ENCODE measurements around the gene MZF1.
A peak's percentile ranks its signal among the peaks of the same experiment; 100 is the strongest.

The MZF1 gene

DNA sequence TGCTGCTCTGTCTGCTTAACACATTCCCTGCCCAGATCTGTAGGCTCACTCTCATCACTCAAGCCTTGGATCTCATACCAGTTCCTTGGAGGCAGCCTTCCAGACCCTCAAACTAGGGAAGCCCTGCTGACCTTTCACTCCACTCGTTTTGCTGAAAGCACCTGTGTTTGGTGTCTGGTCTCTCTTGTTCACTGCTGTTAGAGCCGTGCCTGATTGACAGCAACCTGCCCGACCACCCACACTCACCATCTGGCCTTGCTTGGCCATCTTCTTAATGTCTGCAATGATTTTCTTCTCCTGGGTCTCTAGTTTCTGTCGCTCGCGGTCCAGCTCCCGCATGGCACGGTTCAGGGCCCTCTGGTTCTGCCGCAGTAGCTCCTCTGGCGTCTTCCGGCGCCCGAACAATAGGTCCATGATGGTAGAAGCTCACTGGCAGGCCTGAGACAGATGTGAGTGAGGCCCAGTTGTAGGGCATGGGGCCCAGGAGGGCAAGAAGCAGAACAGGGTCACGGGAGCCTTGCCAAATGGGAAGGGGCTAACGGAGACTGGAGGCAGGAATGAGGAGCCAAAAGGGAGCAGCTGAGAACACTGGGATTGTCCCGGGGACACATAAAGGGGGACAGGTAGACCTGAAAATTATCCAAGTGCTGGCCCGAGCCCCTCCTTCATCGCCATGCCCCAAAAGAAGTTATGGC lies 19.2 kb downstream of the MZF1 start:
- H3K9me3 Mint-ChIP-seq: no peaks in the 10 kb centered on the region
- no peaks in the 10 kb centered on the region for H3K27me3 Mint-ChIP-seq
- H3K27ac Mint-ChIP-seq: peak overlapping the region; percentile 99
- peak overlapping the region; percentile 99 for H3K4me3 Mint-ChIP-seq
- peaks cover 82% of the 10 kb centered on the region for H3K36me3 Mint-ChIP-seq (ENCODE audit: low read depth)
- H3K4me1 Mint-ChIP-seq (ENCODE audit: low read depth): peaks cover 53% of the 10 kb centered on the region

- Mint-ChIP-seq H3K4me1 (ENCODE audit: low read depth) (peaks cover 59% of the 10 kb centered on the region), H3K9me3 (no peaks in the 10 kb centered on the region), H3K27me3 (no peaks in the 10 kb centered on the region), H3K4me3 (peak overlapping the region; percentile 46), H3K27ac (peak overlapping the region; percentile 77), H3K36me3 (ENCODE audit: low read depth) (peaks cover 84% of the 10 kb centered on the region)
Observed at GRCh38 chr19:58552655-58553054, 20.5 kb downstream of the MZF1 start.

- Mint-ChIP-seq H3K4me1 (ENCODE audit: low read depth) (peaks cover 60% of the 10 kb centered on the region), H3K4me3 (no peak overlapping the region)
Observed at GRCh38 chr19:58551577-58552471, 21.3 kb downstream of the MZF1 start.

DNA sequence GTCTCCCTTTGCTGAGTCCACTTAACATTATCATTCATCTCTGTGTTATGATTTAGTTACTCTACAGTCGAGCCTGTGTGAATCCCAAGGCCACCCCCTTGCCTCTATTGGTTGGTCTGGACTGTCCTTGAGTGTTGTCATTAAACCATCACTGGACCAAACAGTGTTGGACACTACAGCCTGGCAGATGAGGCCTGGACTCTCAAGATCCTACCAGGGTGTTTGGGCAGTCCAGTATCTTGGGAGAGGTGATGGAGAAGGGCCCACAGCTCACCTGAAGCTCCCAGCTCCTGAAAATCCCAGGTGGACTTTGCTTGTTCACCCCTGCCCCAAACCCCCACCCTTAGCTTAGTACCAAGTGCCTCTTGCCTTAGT lies 22.0 kb downstream of the MZF1 start:
- no peak overlapping the region for H3K4me3 Mint-ChIP-seq
- H3K4me1 Mint-ChIP-seq (ENCODE audit: low read depth): peaks cover 60% of the 10 kb centered on the region
- peaks cover 84% of the 10 kb centered on the region for H3K36me3 Mint-ChIP-seq (ENCODE audit: low read depth)
- H3K27me3 Mint-ChIP-seq: no peaks in the 10 kb centered on the region
- no peaks in the 10 kb centered on the region for H3K9me3 Mint-ChIP-seq
- peak overlapping the region; percentile 23 for H3K27ac Mint-ChIP-seq

More at GRCh38 chr19:58551577-58552471, 21.3 kb downstream of the MZF1 start:
- Mint-ChIP-seq H3K9me3 (no peaks in the 10 kb centered on the region), H3K27me3 (no peaks in the 10 kb centered on the region), H3K27ac (no peak overlapping the region), H3K36me3 (ENCODE audit: low read depth) (peaks cover 84% of the 10 kb centered on the region)

- peak overlapping the region; percentile 23 for H3K27ac Mint-ChIP-seq
- peaks cover 60% of the 10 kb centered on the region for H3K4me1 Mint-ChIP-seq (ENCODE audit: low read depth)
- peaks cover 84% of the 10 kb centered on the region for H3K36me3 Mint-ChIP-seq (ENCODE audit: low read depth)
Observed at GRCh38 chr19:58550362-58551122, 22.6 kb downstream of the MZF1 start.

GRCh38 chr19:58549664-58550361 lies 23.3 kb downstream of the MZF1 start:
- H3K36me3 Mint-ChIP-seq (ENCODE audit: low read depth): peaks cover 85% of the 10 kb centered on the region
- H3K27ac Mint-ChIP-seq: peak overlapping the region; percentile 29
- peaks cover 54% of the 10 kb centered on the region for H3K4me1 Mint-ChIP-seq (ENCODE audit: low read depth)
- H3K27me3 Mint-ChIP-seq: no peaks in the 10 kb centered on the region
- H3K9me3 Mint-ChIP-seq: no peaks in the 10 kb centered on the region
- no peak overlapping the region for H3K4me3 Mint-ChIP-seq

More at GRCh38 chr19:58550362-58551122, 22.6 kb downstream of the MZF1 start:
- no peaks in the 10 kb centered on the region for H3K27me3 Mint-ChIP-seq
- no peaks in the 10 kb centered on the region for H3K9me3 Mint-ChIP-seq
- no peak overlapping the region for H3K4me3 Mint-ChIP-seq

DNA sequence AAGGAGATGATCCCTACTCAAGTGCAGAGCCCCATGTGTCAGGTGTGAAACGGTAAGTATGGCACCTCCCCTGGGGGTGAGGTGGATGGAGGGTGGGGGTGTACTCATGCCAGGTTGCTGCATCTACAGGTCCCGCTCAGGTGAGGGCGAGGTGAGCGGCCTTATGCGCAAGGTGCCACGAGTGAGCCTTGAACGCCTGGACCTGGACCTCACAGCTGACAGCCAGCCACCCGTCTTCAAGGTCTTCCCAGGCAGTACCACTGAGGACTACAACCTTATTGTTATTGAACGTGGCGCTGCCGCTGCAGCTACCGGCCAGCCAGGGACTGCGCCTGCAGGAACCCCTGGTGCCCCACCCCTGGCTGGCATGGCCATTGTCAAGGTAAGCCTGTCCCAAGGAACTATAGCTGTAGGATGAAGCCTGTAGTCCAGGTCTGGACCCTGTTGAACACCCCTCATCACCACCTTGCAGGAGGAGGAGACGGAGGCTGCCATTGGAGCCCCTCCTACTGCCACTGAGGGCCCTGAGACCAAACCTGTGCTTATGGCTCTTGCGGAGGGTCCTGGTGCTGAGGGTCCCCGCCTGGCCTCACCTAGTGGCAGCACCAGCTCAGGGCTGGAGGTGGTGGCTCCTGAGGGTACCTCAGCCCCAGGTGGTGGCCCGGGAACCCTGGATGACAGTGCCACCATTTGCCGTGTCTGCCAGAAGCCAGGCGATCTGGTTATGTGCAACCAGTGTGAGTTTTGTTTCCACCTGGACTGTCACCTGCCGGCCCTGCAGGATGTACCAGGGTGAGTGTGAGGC lies 24.1 kb downstream of the MZF1 start:
- Mint-ChIP-seq H3K27me3 (no peaks in the 10 kb centered on the region), H3K36me3 (ENCODE audit: low read depth) (peaks cover 79% of the 10 kb centered on the region), H3K4me3 (no peak overlapping the region), H3K4me1 (ENCODE audit: low read depth) (peaks cover 49% of the 10 kb centered on the region), H3K27ac (no peak overlapping the region), H3K9me3 (no peaks in the 10 kb centered on the region)

DNA sequence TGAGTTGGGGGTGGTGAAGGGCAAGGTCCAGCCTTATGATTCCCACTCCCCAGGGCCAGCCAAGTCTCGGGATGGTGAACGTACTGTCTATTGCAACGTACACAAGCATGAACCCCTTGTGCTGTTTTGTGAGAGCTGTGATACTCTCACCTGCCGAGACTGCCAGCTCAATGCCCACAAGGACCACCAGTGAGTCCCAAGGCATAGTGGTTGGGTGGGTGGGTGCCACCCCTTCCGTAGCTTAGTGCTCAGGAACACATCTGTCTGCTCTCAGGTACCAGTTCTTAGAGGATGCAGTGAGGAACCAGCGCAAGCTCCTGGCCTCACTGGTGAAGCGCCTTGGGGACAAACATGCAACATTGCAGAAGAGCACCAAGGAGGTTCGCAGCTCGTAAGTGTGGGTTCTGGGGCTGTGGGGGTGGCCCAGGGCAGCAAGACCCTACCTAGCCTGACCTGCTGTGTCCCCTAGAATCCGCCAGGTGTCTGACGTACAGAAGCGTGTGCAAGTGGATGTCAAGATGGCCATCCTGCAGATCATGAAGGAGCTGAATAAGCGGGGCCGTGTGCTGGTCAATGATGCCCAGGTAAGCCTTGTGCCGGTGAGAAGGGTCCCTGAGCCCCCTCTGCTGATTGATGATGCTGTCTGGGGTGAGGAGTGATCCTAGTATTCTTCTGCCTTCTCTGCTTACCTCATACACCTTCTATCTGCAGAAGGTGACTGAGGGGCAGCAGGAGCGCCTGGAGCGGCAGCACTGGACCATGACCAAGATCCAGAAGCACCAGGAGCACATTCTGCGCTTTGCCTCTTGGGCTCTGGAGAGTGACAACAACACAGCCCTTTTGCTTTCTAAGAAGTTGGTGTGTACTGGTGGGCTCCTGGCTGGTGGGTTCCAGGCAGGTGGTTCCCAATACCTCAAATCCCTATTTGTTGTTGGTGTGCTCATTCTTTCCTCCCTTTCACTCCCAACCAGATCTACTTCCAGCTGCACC lies 25.5 kb downstream of the MZF1 start:
- Mint-ChIP-seq H3K27ac (peak overlapping the region; percentile 94), H3K4me3 (peak overlapping the region; percentile 97)

GRCh38 chr19:58546019-58546530 lies 27.1 kb downstream of the MZF1 start:
- peaks cover 54% of the 10 kb centered on the region for H3K36me3 Mint-ChIP-seq (ENCODE audit: low read depth)
- H3K4me1 Mint-ChIP-seq (ENCODE audit: low read depth): peaks cover 38% of the 10 kb centered on the region
- peak overlapping the region; percentile 94 for H3K27ac Mint-ChIP-seq
- peaks cover 5% of the 10 kb centered on the region for H3K27me3 Mint-ChIP-seq
- H3K9me3 Mint-ChIP-seq: no peaks in the 10 kb centered on the region
- H3K4me3 Mint-ChIP-seq: peak overlapping the region; percentile 97

More for the DNA sequence above, 25.5 kb downstream of the MZF1 start:
- peaks cover 68% of the 10 kb centered on the region for H3K36me3 Mint-ChIP-seq (ENCODE audit: low read depth)
- peaks cover 45% of the 10 kb centered on the region for H3K4me1 Mint-ChIP-seq (ENCODE audit: low read depth)
- H3K27me3 Mint-ChIP-seq: peaks cover 2% of the 10 kb centered on the region
- H3K9me3 Mint-ChIP-seq: no peaks in the 10 kb centered on the region

DNA sequence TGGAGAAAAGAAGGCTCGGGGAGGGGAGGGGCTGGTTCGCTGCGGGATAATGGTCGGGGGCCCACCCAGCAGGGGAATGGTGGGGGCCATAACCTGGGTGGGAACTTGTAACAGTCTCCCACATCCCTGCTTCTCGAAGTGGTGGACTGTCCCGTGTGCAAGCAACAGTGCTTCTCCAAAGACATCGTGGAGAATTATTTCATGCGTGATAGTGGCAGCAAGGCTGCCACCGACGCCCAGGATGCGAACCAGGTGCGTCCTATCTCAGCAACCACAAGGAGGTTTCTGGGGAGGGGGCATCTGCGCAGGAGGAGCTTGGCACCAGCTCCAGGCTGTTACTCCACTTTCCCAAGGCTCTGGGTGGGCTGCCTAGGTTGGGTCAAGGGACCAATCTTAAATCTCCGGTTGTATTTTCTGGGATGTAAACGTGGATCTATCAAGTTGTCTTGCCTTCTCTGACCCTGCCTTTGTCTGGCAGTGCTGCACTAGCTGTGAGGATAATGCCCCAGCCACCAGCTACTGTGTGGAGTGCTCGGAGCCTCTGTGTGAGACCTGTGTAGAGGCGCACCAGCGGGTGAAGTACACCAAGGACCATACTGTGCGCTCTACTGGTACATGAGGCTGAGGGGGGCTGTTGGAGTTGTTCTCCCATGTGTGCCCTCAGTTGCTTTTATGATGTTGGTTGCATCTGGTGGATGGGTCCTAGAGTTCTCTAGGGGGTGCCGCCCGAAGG lies 27.7 kb downstream of the MZF1 start:
- Mint-ChIP-seq H3K27me3 (peaks cover 5% of the 10 kb centered on the region), H3K36me3 (ENCODE audit: low read depth) (peaks cover 48% of the 10 kb centered on the region), H3K27ac (peak overlapping the region; percentile 94), H3K9me3 (no peaks in the 10 kb centered on the region), H3K4me1 (ENCODE audit: low read depth) (peaks cover 38% of the 10 kb centered on the region), H3K4me3 (peak overlapping the region; percentile 97)

DNA sequence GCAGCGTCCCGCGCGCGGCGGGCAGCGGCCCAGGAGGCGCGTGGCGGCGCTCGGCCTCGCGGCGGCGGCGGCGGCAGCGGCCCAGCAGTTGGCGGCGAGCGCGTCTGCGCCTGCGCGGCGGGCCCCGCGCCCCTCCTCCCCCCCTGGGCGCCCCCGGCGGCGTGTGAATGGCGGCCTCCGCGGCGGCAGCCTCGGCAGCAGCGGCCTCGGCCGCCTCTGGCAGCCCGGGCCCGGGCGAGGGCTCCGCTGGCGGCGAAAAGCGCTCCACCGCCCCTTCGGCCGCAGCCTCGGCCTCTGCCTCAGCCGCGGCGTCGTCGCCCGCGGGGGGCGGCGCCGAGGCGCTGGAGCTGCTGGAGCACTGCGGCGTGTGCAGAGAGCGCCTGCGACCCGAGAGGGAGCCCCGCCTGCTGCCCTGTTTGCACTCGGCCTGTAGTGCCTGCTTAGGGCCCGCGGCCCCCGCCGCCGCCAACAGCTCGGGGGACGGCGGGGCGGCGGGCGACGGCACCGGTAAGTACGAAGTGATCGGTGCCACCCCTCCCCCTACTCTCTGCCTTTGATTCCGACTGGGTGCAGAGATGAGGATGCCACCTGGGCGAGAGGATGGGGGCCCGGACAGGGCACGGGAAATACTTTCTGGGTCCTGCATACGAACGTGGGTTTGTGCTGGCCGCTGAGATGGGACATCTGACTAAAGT lies 28.4 kb downstream of the MZF1 start:
- peak overlapping the region; percentile 97 for H3K4me3 Mint-ChIP-seq
- H3K36me3 Mint-ChIP-seq (ENCODE audit: low read depth): peaks cover 41% of the 10 kb centered on the region
- peaks cover 5% of the 10 kb centered on the region for H3K27me3 Mint-ChIP-seq
- H3K9me3 Mint-ChIP-seq: no peaks in the 10 kb centered on the region
- H3K27ac Mint-ChIP-seq: peak overlapping the region; percentile 96
- peaks cover 38% of the 10 kb centered on the region for H3K4me1 Mint-ChIP-seq (ENCODE audit: low read depth)
